T47D (cell line): ENCODE results near the gene IL12B.

Source experiments
- DNase-seq, 2 experiments: peaks; one replicate each; pipeline versions ENCODE4 v3.0.0 to v3.0.0-alpha.2; 2011 to 2012; ENCODE audit warnings: low read depth in 1 of 2, low spot score in 1 of 2
- JUND ChIP-seq: IDR thresholded peaks from 2 replicates; pipeline ENCODE4 v1.6.1; 2012; ENCODE audit warnings: low read depth
- in situ Hi-C: cut with HindIII; loops from 2 replicates; pipeline ENCODE4 v1.10.0; 2016; ENCODE audit warnings: low sequenced_read_pairs, low pct_unique_long_range_greater_than_20kb

IL12B gene

DNA sequence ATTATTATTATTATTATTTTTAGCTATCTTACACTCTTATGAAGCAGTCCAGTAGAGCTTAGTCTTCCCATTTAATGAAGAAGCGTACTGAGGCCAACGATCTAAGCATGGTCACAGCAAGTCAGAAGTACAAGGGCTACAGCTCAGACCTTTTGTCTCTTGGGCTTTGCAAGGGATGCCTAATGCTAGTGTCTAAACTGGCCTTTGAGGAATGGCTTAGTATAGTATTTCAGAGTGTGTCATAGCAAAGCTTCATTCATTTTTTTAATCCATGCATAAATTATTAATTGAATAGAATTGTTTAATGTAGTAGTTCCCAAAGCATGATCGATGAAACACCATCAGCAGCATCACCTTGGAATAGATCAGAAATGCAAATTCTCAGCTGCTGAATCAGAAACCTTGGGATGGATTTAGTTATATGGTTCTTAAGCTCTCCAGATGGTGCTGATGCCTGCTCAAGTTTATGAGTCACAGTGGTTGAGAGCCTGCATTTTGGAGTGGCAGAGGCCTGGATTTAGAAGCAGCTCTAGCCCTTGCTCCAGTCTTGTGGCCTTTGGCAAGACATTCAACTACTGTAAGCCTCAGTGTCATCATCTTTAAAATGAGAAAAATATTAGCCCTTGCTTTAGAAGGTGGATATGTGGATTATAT is 6.1 kb downstream of the IL12B start:
- in situ Hi-C loops = no loop called here
- TF ChIP-seq JUND = no peak
- DNase-seq = no peak

DNA sequence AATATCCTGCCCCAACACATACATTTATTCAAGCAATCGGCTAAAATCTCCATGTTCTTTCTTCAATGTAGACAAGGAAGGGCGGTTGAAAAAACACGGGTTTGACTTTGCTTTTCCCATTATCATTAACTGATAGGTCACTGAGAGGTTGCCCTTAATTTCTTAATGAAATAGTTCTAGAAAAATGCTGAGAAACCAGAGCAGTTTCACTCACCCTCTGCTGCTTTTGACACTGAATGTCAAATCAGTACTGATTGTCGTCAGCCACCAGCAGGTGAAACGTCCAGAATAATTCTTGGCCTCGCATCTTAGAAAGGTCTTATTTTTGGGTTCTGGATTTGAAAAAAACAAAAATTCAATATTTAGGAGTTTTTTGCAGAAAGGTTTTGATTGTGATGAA is 8.1 kb downstream of the IL12B start:
- TF ChIP-seq JUND = no peak
- no peak for DNase-seq
- in situ Hi-C loops = no loop called here

DNA sequence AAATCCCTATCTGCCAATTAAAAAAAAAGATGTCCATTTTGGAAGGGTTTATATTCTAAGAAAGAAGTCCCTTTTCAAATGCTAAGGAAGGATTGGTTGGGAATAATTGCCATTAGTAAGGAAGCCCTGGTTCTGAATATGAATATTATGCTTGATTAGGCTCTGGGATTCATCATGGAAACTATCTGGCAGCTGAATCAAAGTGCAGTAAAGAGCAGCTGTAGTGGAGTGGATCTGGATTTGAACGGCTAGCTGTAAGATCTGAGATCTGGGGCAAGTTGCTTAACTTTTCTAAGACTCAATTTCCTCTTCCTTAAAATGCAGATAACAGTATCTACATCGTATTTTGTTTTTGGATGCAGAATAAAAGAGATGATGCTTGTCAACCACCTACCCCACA is 10.5 kb downstream of the IL12B start:
- in situ Hi-C loops = no loop called here
- DNase-seq = no peak
- TF ChIP-seq JUND = no peak

DNA sequence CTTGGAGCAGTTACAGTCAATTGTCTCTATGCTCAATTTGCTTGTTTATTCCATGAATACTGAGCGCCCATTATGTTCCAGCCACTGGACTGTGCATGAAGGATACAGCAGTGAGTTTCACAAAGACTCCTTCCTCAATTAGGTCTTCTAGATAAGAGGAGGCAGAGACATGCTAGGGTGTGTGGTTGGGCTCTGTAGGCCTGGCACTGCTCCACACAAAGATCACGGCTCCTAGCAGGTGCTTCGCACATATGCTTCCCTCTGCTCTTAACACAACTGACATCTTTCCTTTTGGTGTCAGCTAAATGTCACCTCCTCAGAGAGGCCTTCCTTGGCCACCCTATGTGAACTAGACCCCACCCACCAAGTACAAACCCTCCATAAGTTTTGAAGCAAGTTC is 10.9 kb downstream of the IL12B start:
- in situ Hi-C loops = no loop called here
- TF ChIP-seq JUND = no peak
- no peak for DNase-seq

DNA sequence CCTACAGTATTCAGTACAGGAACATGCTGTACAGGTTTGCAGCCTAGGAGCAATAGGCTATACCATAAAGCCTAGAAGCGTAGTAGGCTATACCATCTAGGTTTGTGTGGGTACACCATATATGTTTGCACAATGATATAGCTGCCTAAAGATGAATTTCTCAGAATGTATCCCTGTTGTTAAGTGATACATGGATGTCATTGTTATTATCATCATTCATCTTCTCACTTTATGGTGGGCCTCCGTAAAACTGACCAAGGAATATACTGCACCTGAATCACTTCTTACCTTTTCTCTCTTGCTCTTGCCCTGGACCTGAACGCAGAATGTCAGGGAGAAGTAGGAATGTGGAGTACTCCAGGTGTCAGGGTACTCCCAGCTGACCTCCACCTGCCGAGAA is 11.8 kb downstream of the IL12B start:
- no peak for TF ChIP-seq JUND
- in situ Hi-C loops = no loop called here
- no peak for DNase-seq

DNA sequence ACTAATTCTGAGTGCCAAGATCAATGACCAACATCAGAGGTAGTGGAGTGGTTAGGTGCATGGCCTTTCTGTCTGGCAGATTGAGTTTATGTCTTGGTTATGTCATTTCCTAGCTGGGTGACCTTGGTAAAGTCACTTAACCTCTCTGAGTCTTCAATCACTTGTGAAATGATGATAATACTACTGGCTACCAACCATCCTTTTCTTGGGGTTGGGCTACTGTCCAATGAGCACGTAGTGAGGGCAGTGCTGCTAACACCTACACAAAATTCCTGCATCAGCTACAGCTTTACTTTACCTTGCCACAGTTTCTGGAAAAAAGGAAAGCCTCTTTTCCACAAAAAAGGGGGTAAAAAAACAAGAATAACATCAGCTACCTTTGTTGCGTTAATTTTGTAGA is 12.4 kb downstream of the IL12B start:
- TF ChIP-seq JUND = no peak
- DNase-seq = no peak
- in situ Hi-C loops = no loop called here

DNA sequence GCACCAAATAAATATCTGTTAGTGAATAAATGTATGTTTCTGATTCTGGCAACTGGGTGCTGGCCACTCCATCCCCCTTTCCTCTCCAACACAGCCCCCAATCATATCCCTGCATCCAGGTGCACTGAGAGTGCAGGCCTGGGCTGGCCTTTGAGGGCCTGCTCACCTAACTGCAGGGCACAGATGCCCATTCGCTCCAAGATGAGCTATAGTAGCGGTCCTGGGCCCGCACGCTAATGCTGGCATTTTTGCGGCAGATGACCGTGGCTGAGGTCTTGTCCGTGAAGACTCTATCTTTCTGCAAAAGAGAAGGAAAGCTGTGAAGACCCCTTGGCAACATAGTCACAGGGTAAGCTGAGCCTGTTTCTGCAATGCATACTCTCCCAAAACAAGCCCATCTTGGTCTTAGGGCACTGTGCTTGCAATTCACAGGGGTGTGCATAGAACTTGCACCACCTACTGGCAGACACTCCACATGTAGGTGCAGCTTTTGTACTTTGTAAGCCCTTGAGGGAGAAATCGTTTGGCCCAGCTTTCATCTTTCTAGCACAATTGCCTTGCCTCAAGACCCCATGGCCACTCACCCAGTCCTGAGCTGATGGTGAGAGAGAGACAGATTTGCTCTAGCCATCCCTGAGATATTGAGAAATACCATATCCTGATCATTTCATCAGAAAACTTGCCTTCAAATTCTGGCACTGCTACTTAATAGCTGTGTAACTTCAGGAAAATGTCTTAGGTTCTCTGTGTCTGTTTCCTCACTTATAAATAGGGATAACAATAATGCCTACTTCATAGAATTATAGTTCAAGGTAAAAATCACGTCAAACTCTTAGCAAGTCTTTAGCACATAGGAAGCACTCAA is 13.5 kb downstream of the IL12B start:
- TF ChIP-seq JUND = no peak
- in situ Hi-C loops = no loop called here
- peak; percentile 62 to 76 for DNase-seq

DNA sequence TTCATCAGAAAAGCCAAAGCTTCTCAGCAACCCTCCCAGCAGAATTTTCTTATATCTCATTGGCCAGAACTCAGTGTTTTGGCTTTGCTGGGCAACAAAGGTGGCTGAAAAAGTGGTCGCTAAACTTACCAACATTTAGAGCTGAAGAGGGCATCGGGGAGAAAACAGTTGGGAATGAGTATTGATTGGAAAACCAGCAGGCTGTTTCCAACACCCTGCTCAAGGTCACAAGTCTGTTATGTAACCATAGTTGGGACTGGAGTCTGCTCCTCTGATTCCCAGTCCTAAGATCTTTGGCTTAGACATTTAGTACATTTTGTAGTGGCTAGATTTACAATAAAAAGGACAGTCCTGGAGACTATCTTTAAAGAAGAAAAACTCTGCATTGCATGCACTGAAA is 17.1 kb downstream of the IL12B start:
- in situ Hi-C loops = no loop called here
- DNase-seq = no peak
- no peak for TF ChIP-seq JUND

DNA sequence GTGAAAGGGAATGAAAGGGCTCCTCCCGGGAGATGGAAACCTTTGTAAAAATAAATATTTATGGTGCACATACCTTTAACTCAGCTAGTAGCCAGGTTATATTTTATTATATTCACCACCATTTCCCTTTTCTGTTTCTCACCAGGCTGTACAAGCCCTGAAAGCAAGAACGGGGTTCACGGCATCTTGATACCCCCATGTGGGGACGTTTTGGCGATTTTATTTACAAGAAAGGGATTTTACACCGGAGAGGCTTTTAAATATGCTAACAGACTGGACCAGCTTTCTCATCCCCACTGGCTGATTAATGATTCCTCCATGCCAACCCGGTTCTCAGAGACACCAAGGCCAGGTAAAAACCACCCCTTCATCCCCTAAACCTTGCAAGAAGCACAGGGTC is 19.2 kb downstream of the IL12B start:
- in situ Hi-C loops = no loop called here
- DNase-seq = no peak
- no peak for TF ChIP-seq JUND

DNA sequence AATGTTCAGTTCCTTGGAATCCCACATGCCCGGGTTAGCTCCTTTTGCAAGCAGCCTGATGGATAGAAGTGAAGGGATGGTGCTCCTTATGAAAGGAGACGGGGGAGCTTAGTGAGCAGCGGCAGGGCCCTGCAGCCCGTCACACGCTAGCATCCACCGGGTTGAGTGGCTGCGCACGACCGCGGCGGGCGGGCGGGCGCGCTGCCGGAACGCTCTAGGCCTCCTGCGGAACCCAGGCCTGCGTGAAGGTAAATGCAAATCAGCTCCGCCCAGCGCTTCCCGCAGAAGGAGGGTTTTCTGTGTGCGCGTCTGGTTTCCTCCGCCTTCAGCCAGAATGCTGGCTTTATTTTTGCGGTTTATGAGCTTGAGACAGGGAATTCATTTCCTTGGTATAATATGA is 19.8 kb downstream of the IL12B start:
- TF ChIP-seq JUND = no peak
- in situ Hi-C loops = no loop called here
- peak in 1 of 2 experiments; percentile 20 for DNase-seq

DNA sequence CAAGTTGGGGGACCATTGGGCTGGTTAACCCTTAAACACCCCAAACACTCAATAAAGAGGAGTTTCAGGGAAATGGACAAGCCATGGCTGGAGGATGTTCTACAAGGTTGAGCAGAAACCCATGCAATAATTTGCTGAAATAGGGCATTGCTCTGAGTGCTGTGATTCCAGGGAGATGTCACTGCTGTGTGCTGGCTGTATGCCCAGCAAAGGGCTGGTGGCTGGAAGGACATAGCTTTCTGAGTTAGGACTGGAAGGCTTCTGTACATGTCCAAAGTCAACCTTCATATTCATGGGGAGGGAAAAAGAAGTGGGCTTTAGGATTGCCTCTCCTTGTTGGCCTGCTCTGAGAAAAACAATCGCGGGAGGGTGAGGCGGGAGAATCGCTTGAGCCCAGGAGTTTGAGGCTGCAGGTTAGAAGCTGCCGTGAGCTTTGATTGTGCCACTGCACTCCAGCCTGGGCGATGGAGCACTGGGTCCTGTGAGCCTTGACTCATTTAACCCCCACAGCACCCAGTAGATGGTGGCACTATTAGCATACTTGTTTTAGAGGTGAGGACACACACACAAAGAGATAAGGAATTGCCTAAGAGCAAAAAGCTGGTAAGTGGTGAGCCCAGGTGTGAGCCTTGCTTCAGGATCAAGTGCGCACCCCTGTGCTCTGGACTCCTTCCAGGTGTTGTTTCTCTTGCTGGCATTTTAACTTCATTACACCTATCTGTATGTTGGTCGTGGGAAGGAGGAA is 20.4 kb downstream of the IL12B start:
- in situ Hi-C loops = no loop called here

DNA sequence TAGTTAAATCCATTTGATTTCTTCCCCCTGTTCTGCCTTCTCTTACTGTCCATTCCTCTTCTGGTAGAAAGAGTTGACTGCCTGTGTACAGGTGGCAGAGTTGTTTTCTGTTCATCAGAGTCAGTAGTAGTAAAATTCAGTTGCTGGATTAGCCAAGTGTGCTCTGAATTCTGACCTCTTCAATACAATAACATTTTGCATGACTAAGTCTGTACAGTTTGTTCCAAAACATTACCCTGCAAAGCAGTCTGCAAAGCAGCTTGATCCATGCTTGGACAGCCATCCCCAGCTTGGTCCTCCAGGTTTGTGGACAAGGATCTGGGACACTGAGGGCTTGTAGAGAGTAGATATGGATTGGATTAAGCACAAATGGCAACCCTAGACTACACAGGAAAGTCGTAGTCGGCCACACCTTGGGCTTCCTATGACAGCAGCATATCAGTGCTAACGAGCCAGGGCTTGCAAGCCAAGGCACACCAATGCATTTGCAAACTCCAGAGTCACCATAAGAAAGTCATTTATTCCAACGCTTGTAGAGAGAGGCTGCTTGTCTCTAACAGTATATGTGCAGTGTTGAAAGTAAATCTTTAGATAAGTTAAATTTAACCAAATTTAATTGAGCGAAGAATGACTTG is 25.2 kb downstream of the IL12B start:
- DNase-seq = no peak
- no peak for TF ChIP-seq JUND
- in situ Hi-C loops = no loop called here

More for the DNA sequence above, 20.4 kb downstream of the IL12B start:
- no peak for TF ChIP-seq JUND
- DNase-seq = no peak
